GM12874 (cell line): Measurements from ENCODE around the gene PROP1.

ENCODE experiments used
- CTCF ChIP-seq: IDR thresholded peaks from 2 replicates; pipeline ENCODE4 v1.5.1; 2011; ENCODE audit warnings: low read depth, mild to moderate bottlenecking, control low read depth, low read length, moderate library complexity; ENCODE audit not compliant: insufficient read depth

PROP1 gene

GRCh38 chr5:177966839-177967166 lies 29.2 kb downstream of the PROP1 start:
- TF ChIP-seq CTCF = no peak

- TF ChIP-seq CTCF = no peak
Measured at GRCh38 chr5:177966009-177966838, 29.8 kb downstream of the PROP1 start.

GRCh38 chr5:177964471-177964870 lies 31.6 kb downstream of the PROP1 start:
- TF ChIP-seq CTCF = no peak

- no peak for TF ChIP-seq CTCF
Measured at GRCh38 chr5:177963966-177964365, 32.1 kb downstream of the PROP1 start.

GRCh38 chr5:177959315-177959714 lies 36.7 kb downstream of the PROP1 start:
- no peak for TF ChIP-seq CTCF

GRCh38 chr5:177958696-177959095 lies 37.3 kb downstream of the PROP1 start:
- no peak for TF ChIP-seq CTCF

GRCh38 chr5:177957241-177957640 lies 38.8 kb downstream of the PROP1 start:
- no peak for TF ChIP-seq CTCF
